ENCODE results near the gene CREM.

CREM gene

GRCh38 chr10:35219891-35220890, 93.5 kb downstream of the CREM start:
- DNase-seq (ENCODE audit: low read depth in 2 of 2), result no peak

DNA sequence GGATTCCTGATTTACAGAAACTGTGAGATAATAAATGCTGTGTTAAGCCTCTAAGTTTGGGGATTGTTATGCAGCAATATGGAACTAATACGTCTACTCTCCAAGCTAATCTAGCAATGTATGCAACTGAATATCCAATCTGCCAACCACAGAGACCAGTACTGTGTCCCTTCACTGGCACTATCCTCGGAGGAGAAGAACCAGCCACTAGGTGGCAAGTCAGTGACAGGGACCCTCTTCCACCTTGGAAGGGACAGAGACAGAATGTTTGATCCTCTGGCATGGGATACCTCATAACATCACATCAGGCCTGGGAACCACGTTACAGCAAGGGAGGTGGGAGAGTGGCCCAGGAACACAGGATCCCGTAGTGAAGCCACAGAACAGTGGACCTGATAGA, 96.4 kb downstream of the CREM start:
- no peak for DNase-seq (ENCODE audit: low read depth in 2 of 2)

DNA sequence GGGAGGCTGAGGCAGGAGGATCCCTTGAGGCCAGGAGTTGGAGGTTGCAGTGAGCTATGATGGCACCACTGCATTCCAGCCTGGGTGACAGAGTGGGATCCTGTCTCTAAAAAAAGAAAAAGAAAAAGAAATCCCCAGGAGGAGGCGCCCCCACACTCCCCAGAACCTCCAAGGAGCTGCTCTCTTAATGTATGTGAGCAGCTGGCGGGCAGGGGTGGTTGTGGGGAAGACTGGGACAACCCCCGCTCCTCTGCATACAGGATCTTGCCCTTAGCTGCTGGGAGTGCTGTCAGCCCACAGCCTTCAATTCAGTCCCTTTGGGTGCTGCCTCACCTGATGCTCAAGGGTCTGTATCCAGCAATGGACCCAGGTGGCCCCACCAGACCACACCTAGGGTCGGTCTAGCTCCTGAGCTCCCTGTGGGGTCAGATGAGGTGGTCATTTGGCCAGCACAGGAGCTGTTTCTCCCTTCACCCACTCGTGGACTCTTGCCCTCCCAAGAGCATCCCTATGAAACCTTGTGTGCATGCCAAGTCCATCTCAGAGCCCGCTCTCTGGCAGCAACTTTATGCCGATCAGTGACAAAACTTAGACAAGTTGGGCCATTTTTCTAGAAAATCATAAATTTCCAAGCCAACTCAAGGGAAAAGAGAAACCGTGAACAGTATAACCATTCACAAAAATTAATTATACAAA, 97.5 kb downstream of the CREM start:
- no peak for DNase-seq (ENCODE audit: low read depth in 2 of 2)

DNA sequence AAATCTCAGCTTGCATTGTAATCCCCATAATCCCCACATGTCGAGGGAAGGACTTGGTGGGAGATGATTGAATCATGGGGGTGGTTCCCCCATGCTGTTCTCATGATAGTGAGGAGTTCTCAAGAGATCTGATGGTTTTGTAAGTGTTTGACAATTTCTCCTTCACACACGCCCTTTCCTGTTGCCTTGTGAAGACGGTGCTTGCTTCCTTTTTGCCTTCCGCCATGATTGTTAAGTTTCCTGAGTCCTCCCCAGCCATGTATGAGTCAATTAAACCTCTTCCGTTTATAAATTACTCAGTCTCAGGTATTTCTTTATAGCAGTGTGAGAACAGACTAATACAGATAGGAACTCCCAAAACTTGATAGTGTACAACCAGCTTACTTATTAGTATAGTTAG, 98.6 kb downstream of the CREM start:
- no peak for DNase-seq (ENCODE audit: low read depth in 2 of 2)

- no peak for DNase-seq (ENCODE audit: low read depth in 2 of 2)
Observed at GRCh38 chr10:35226507-35226906, 99.9 kb downstream of the CREM start.

GRCh38 chr10:35228058-35228457, 101.4 kb downstream of the CREM start:
- no peak for DNase-seq (ENCODE audit: low read depth in 2 of 2)

GRCh38 chr10:35231646-35232045, 105.0 kb downstream of the CREM start:
- DNase-seq (ENCODE audit: low read depth in 2 of 2), result no peak

GRCh38 chr10:35232527-35232926, 105.9 kb downstream of the CREM start:
- DNase-seq (ENCODE audit: low read depth in 2 of 2), result no peak

DNA sequence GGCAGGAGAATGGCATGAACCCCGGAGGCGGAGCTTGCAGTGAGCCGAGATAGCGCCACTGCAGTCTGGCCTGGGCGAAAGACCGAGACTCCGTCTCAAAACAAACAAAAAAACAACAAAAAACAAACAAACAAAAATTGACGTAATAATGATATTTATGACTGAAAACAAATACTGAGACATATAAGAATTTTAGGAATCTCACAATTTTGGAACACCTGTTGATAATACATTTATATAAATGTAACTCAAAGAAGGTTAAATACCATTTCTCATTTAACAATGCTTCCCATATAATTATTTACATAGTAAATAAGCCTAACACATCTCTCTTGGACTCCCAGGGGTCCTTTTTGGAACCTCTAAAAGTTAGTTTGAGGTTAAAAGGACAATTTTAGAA, 107.4 kb downstream of the CREM start:
- no peak for DNase-seq (ENCODE audit: low read depth in 2 of 2)

- DNase-seq (ENCODE audit: low read depth in 2 of 2), result no peak
Observed at GRCh38 chr10:35236739-35237138, 110.1 kb downstream of the CREM start.

- no peak for DNase-seq (ENCODE audit: low read depth in 2 of 2)
Observed at GRCh38 chr10:35237766-35238512, 111.3 kb downstream of the CREM start.

GRCh38 chr10:35244549-35244948, 117.9 kb downstream of the CREM start:
- DNase-seq (ENCODE audit: low read depth in 2 of 2), result no peak

GRCh38 chr10:35246770-35247343, 120.2 kb downstream of the CREM start:
- DNase-seq (ENCODE audit: low read depth in 2 of 2), result no peak

- no peak for DNase-seq (ENCODE audit: low read depth in 2 of 2)
Observed at GRCh38 chr10:35251373-35252100, 124.9 kb downstream of the CREM start.

GRCh38 chr10:35257057-35257983, 130.7 kb downstream of the CREM start:
- no peak for DNase-seq (ENCODE audit: low read depth in 2 of 2)

DNA sequence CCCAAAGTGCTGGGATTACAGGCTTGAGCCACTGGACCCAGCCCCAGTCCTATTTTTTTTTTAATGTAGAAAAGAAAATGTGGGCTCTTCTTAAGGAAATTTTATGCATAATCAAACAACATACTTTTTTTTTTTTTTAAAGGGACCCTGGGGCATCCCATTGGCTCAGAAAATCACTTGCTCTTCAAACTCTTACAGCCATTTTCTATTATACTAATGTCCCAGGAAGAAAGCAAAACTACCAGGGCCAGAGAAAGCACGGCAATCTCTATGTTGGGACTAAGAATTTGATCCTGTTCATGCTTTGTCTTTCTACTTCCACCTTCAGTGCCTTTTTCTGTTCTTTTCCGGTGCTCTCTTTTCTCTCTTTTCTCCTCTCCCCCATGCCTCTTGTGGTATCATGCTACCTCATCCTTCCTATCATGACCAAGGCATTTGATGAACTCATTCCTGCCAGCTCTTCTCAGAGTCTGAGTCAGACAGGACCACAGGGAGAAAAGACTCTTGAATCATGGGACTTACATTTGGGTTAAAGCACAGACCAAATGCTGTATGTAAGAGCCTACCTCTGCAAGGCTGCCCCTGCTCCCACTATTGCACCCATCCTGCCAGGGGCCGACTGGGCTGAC, 133.2 kb downstream of the CREM start:
- DNase-seq (ENCODE audit: low read depth in 2 of 2), result no peak

DNA sequence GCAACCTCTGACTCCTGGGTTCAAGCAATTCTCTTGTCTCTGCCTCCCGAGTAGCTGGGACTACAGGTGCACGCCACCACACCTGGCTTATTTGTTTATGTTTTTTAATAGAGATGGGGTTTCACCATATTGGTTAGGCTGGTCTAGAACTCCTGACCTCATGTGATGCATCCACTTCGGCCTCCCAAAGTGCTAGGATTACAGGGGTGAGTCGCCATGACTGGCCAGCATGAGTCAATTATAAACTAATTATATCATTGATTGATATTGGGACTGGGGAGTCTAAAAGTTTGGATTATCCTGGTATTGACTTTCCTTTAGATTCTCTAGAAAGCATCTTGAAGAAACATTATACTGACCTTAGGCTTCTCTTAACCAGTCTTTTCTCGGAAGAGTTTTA, 135.8 kb downstream of the CREM start:
- no peak for DNase-seq (ENCODE audit: low read depth in 2 of 2)

Measured in stimulated activated CD8-positive, alpha-beta memory T cell treated with anti-CD3 and anti-CD28 coated beads, Interleukin-2, amount 100 ng/mL, for 1 hour (primary cell).